Cortex of kidney (tissue), 1 donor: Measurements from ENCODE around the gene MVD.

Experiments used
- DNase-seq: peaks from one replicate; lab custom pipeline; 2025; lab: John Stamatoyannopoulos, UW

The MVD gene

GRCh38 chr16:88640039-88640495 lies 22.8 kb downstream of the MVD start:
- DNase-seq = no peak

GRCh38 chr16:88639231-88640038 lies 23.5 kb downstream of the MVD start:
- no peak for DNase-seq

- no peak for DNase-seq
Observed at GRCh38 chr16:88638323-88639230, 24.3 kb downstream of the MVD start, which contains the start of gene IL17C. IL17C (plus strand) TSS chr16:88638572; CDS start chr16:88638642, 70 bp downstream.

DNA sequence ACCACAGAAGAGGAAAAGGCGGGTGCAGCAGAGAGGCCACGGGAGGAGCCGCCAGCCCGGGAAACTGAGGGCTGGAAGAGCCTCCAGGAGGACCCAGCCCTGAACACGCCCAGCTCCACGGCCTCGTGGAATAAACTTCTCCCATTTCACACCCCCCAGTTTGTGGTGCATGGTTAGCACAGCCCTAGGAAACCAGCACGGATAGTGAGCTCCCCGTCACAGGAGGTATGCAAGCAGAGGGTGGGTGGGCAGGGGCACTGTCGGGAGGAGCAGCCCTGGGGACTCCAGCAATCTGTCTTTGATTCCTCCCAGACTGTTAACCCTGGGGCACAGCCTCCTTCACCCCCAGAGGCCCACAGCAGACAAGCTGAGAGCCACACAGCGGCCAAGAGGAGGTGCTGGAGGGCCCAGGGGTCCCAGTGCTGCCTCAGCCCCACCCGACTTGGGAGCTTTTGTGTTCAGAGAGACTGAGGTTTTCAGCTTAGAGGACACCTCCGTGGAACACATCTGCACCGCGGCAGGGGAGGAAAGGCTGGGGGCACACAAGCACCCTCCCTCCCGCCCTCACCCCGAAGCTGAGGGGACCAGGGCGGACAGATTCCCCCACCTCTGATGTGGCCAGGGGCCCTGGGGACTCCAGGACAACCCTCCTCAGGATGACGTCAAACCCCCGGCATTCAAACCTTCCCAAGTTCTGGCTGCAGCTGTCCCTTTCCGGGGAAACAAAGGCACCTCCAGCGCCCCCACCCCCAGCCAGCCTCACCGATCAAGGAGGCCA lies 26.2 kb downstream of the MVD start:
- no peak for DNase-seq

GRCh38 chr16:88635671-88636319 lies 27.1 kb downstream of the MVD start:
- DNase-seq = no peak

GRCh38 chr16:88634994-88635670 lies 27.8 kb downstream of the MVD start:
- no peak for DNase-seq

DNA sequence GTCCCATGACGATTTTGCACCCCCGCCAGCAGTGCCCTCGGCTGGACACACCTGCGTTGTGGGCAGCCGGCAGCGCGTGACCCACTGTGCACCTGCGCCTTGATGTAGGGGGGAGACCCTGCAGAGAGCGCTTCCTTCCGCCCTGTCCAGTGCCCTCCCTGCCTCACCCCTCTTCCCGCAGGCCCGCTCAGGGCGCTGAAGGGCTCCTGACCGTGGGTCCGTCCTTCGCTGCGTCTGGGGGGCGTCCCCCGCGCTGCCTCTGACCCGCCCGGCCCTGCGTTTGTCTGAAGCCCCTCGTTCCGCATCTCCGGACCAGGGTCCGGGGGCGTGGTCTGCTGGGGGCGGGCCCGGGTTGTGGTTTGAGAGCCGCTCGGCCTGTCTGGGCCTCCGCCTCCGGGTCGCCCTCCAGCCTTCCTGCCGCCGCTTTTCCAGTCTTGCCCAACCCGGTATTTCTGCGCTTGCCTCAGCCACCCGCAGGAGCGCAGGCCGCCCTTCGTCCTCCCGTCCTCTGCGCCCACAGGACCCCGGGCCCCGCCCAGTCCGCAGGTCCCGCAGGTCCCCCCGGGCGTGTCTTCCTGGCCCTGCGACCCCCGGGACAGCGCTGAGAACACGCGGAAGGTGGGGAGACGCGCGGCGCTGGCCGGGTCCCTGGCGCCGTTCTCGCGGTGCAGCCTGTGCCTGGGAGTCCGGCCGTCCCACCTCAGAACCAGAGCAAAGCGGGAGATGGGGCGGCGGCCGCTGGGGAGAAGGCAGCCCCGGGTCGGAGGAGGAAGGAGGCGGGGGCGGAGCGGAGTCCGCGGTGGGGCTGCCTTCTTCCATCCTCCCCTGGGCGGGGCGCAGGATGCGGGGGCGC lies 28.5 kb downstream of the MVD start:
- DNase-seq = no peak

DNA sequence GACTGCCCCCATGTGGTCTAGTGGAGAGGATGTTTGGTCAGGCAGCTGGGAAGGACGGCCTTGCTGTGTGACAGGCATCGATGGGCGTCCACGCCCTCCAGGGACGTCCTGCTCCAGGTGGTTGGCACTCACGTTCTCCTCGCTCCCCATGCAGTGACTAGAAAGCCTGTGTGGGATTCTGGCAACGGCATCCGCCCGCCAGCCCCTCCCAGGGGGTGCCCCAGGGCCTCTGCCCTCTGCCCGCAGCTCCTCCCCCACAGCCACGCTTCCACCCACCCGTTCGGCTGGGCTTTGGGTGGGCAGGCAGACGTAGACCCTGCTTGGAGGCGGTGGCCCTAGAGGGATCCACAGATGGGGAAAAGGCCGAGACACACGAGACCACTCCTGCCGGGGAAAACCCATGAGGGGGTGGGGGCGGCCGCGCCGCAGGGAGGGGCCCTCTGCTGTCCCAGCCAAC lies 29.2 kb downstream of the MVD start:
- no peak for DNase-seq

GRCh38 chr16:88632587-88632930 lies 30.3 kb downstream of the MVD start:
- no peak for DNase-seq

- DNase-seq = no peak
Observed at GRCh38 chr16:88631920-88632586, 30.8 kb downstream of the MVD start.

GRCh38 chr16:88631384-88631783 lies 31.5 kb downstream of the MVD start:
- no peak for DNase-seq

- no peak for DNase-seq
Observed at GRCh38 chr16:88630941-88631340, 31.9 kb downstream of the MVD start.

- no peak for DNase-seq
Observed at GRCh38 chr16:88630433-88630832, 32.5 kb downstream of the MVD start.

- DNase-seq = no peak
Observed at GRCh38 chr16:88629835-88630234, 33.1 kb downstream of the MVD start.

DNA sequence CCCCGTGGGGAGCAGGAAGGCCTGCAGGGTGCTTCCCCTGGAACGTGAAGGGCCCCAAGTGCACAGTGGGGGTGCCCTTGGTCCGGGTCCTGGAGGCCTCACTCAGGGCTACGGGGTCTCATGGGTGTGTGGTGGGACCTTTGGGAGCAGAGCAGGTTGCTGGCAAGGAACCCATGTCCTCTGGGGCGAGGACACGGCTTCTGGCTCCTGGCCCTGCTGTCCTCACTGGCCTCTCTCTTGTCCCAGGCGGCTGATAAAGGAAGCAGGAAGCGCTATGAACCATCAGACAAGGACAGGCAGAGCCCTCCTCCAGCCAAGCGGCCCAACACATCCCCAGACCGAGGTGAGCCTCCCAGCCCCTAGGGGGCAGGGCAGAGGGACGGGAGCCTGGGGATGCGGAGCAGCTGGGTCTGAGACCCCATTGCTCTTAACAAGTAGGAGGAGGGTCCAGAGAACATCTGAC lies 34.3 kb downstream of the MVD start:
- DNase-seq = no peak

DNA sequence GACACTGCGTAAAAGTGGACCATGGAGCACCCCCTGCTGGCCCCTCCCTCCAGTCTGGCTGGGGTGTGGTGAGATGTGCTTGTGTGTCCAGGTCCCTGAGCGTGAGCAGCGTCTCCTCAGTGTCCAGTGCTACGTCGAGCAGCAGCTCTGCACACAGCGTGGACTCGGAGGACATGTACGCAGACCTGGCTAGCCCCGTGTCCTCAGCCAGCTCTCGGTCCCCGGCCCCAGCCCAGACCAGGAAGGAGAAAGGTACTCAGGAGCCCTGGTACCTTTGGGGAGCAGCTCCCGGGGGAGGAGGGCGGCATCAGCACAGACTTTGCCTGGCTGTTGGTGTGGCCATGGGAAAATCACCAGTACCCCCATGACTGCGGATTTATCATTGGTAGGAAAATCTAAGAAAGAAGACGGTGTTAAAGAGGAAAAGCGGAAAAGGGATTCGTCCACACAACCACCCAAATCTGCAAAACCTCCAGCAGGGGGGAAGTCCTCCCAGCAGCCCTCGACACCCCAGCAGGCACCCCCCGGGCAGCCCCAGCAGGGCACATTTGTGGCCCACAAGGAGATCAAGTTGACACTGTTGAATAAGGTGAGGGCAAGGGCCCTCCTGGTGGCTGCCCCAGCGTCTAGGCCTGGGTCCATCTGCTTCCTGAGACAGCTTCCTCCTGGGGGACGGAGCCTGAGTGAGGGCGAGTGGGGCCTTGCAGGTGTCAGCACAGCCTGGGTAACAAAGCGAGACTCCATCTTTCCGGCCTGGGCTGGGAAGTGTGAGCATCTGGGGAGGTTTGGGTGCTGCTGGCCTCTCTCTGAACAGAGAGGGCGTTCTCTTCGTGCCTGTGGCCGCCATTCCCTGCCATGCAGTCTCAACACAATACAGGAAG lies 35.1 kb downstream of the MVD start:
- no peak for DNase-seq

- no peak for DNase-seq
Observed at GRCh38 chr16:88626646-88627045, 36.2 kb downstream of the MVD start.

DNA sequence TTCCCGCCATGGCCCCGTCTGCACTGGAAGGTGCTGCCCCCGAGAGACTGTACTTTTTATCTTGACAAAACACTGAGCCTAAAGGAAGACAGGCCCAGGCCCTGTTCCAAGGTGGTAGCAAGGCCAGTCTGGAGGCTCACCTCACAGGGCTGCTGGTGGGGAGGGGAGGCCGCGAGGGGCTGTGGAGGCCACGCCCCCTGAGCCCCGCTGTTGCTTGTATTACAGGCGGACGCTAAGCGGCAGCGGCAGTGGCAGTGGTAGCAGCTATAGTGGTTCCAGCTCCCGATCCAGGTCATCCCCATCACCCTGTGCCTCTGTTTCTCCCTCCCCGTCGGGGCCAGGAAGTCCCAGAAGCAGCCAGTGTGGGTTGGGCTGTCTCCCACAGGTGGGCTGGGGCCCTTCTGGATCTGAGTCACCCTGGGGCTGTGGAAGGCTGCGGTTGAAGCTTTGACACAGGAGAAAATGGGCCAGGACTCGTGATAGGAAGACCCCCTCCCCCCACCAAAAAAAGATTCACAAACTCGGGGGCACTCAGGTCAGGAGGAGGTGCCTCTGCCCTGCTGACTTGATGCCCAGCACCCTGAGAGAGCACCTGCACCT lies 37.8 kb downstream of the MVD start:
- DNase-seq = no peak
